Activated CD8-positive, alpha-beta memory T cell treated with anti-CD3 and anti-CD28 coated beads, Interleukin-2, amount 50 U/mL, for 24 hours (primary cell): ENCODE data around the gene FTSJ3.
"Not testable (repeated sequence)": the region's sequence is repeated elsewhere in the genome, so short reads cannot be mapped to it uniquely, and the experiment has no call there.

ENCODE experiments used
- DNase-seq: peaks from one replicate; pipeline ENCODE4 v3.0.0-alpha.2; 2020; ENCODE audit errors: extremely low read depth

FTSJ3 gene

DNA sequence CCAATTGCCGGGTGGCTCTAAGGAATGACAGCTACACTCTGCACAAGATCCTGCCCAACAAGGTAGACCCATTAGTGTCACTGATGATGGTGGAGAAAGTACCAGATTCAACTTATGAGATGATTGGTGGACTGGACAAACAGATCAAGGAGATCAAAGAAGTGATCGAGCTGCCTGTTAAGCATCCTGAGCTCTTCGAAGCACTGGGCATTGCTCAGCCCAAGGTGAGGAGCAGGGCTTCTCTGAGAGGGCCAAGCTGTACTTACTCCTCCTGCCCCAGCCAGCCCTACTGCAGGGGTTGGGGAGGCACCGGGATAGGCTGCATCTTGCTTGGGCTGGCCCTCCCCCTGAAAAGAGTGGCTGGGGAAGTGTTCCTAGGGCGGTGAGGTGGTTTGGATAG, 2.8 kb upstream of the FTSJ3 start:
- no peak for DNase-seq

GRCh38 chr17:63828936-63829335, 1.5 kb upstream of the FTSJ3 start:
- no peak for DNase-seq

GRCh38 chr17:63827801-63828221, 348 bp upstream of the FTSJ3 start:
- no peak for DNase-seq

DNA sequence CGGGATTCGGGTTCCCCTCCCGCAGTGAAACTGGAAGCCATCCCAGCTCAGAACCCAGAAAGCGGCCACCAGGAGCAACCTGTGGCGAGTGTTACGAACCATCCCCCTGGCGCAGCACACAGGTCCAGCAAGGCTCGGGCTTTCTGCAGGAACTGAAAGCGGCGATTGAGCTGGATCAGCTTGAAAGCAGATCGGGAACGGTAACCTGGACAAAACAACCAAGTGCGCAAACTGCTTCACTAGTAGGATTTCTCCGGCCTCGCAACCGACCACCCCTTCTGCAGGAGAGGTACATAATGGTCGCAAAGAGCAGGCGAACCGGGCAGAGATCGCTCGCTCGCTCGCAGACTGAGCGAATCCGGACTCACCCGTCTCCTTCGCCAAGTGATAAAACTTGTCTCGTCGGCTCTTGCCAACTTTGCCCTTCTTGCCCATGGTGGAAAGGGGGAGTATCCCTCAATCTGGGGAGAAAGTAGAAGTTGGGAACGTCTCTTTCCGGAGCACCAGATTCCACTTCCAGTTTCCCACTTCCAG, 928 bp downstream of the FTSJ3 start:
- DNase-seq = no peak

DNA sequence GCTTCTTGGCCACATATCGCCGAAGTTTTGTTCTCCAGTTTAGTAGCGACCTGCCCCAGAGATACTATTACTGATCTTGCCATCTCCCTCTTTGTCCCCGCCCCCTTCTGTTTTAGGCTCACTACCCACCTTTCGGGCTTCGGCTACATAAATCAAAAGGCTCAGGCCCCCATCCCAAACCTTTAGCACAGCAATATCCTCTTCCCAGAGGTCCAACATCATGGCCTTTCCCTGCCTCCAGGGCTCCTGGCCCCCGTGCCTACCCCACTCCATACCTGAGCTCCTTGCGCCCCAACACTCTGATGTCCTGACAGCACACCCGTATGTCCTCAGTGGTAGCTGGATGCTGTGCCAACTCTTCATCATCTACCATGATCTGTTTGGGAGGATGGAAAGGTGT, 3.1 kb downstream of the FTSJ3 start:
- no peak for DNase-seq

GRCh38 chr17:63823659-63824331, 3.7 kb downstream of the FTSJ3 start:
- no peak for DNase-seq

DNA sequence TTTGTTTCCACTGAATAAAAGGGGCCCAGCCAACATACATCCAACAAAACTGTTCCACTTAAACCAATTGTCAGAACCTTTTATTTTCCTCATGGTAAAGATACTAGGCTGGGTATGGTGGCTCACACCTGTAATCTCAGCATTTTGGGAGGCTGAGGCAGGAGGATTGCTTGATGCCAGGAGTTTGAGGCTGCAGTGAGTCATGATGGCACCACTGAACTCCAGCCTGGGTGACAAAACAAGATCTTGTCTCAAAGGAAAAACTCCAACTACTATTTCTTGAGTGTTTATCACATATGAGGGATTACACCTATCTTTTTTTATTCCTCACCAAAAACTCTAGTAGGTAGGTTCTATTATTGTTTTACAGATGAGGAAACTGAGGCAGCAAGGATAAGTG, 4.9 kb downstream of the FTSJ3 start:
- no peak for DNase-seq

GRCh38 chr17:63821804-63822203, 5.7 kb downstream of the FTSJ3 start:
- no peak for DNase-seq

- no peak for DNase-seq
Measured at GRCh38 chr17:63820963-63821561, 6.4 kb downstream of the FTSJ3 start.

DNA sequence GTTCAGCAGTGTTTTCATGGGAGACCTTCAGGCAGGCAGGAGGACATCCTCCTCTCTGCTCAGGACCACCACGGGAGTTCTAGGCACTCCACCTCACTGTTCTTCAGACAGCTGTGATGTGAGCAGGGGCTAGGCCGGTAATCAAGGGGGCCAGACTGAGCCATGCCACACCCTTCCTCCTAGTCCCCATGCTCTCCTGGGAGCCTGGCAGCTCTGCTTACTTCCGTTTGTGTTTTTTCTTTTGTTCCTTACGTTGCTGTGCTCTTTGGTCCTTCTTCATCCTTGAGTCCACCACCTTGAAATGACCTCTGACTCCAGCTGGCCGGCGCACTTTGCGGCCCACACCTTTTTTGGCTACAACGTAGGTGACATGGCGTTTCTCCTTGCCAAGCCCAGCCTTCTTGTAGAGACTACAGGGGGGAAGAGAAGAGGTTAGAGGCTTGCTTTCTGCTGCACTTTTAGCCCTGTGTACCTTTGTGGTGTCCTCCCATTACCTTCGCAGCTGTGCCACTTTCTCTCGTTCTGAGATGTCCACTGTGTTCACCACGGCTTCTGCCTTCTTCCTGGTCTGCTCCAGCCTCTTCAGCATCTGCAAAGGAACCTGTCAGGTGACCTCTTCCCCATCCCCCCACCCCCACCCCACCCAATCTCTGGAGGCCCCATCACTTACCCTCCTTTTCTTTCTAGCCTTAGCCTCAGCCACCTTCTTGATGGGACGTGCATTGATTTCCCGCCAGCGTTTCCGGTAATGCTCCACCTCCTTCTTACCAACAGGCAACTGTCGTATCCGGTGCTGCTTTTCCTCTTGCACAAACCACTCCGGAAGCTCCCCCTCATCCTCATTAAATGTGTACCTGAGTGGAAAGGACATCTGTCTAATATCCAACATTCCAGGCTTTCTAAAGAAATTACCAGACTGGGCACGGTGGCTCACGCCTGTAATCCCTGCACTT, 7.6 kb downstream of the FTSJ3 start:
- no peak for DNase-seq

- no peak for DNase-seq
Measured at GRCh38 chr17:63819131-63819530, 8.3 kb downstream of the FTSJ3 start.

DNA sequence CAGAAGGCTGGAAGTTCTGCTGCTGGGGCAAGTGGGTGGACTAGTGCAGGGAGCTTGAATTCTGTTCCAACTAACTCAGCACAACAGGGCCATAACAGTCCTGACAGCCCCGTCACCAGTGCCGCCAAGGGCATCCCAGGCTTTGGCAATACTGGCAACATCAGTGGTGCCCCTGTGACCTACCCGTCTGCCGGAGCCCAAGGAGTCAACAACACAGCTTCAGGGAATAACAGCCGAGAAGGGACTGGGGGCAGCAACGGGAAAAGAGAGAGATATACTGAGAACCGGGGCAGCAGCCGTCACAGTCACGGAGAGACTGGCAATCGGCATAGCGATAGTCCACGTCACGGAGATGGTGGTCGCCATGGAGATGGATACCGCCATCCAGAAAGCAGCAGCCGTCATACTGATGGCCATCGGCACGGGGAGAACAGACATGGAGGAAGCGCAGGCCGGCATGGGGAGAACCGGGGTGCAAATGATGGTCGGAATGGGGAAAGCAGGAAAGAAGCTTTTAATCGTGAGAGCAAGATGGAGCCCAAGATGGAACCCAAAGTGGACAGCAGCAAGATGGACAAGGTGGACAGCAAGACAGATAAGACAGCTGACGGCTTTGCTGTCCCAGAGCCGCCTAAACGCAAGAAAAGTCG, 9.6 kb downstream of the FTSJ3 start:
- DNase-seq = no peak

DNA sequence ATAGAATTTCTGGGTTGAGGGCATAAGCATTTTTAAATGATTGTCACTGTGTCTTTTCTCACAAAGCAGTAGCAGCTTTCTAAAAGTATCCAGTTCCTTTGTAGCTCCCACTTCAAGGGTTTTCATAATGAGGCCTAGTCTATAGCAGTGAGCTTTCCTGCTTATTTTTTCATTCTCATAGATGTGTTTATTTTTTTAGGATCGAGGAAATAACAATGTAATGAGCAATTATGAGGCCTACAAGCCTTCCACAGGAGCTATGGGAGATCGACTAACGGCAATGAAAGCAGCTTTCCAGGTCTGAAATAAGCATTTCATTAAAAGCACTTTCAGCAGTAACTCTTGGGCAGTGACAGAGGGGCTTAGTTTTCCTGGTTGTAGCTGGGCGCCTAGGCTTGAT, 10.8 kb downstream of the FTSJ3 start:
- DNase-seq = no peak

DNA sequence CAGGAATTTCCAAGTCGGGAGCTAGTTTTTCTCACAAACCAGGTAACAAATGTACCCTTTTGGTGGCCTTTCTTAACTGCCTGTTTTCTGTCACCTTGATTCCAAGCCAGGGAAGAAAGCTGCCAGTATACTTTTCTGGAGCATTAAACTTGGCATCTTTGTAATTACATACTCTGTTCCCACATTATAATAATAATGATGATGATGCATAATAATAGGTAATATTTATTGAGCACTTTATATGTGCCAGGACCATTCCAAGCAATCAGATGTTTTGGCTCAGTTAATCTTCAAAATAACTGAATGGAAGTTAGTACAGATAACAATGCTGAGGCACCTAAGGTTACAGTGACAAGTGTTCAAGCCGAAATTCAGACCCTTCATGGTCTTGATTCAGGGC, 11.3 kb downstream of the FTSJ3 start:
- no peak for DNase-seq

- no peak for DNase-seq
Measured at GRCh38 chr17:63809970-63810369, 17.5 kb downstream of the FTSJ3 start.

DNA sequence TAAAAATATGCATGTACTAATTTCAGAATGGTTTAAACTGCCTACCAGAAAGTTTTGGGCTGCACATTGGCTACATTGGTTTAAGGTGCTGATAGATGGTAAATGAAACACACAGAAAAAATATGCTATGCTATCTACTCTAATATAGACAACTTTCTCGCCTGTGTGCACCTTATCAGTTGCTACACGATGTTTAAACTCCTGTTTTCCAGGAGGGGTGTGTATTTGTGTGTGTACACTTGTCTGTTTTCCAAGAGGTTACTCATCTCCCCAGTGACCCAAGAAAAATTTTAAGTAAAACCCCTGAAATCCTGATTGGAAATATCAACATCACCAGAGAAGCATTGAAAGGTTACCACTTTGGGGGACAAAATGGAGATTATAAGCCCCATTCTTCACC, 21.9 kb downstream of the FTSJ3 start:
- DNase-seq = no peak

- DNase-seq = no peak
Measured at GRCh38 chr17:63804328-63804727, 23.1 kb downstream of the FTSJ3 start.

DNA sequence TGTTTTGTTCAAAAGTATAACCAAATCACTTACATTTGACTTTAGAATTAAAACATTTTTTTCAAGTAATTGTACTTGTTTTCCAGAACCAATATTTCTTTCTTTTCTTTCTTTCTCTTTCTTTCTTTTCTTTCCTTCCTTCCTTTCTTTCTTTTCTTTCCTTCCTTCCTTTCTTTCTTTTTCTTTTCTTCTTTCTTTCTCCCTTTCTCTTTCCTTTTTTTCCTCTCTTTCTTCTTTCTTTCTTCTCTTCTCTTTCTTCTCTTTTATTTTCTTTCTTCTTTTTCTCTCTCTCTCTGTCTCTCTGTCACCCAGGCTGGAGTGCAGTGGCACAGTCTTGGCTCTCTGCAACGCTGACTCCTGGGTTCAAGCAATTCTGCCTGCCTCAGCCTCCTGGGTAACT, 26.7 kb downstream of the FTSJ3 start:
- no peak for DNase-seq

DNA sequence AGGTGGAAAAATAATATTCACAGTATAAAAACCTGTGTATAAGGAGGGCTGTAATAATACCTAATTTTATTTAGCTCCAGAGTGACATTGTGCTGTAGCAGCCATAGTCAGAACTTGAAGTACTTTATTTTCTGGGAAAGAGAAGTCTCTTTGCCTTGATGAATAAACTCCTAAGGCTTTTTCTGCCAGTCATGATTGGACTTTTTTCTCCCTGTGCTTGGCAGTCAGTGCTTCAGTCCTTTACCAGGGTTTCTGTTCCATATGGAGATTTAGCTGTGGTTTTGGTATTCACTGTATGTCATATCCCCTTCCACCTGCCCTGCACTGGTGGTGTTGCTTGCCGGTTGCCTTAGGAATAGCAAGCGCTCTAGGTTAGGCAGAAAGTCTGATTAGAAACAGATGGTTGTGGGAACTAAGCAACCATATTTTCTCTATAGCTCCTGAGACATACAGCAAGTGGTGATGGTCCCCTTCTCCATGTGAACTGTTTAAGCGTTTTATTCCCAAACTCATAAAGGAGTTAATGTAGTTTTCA, 28.8 kb downstream of the FTSJ3 start:
- no peak for DNase-seq

- DNase-seq = not testable (repeated sequence)
Measured at GRCh38 chr17:63796375-63796774, 31.1 kb downstream of the FTSJ3 start.

DNA sequence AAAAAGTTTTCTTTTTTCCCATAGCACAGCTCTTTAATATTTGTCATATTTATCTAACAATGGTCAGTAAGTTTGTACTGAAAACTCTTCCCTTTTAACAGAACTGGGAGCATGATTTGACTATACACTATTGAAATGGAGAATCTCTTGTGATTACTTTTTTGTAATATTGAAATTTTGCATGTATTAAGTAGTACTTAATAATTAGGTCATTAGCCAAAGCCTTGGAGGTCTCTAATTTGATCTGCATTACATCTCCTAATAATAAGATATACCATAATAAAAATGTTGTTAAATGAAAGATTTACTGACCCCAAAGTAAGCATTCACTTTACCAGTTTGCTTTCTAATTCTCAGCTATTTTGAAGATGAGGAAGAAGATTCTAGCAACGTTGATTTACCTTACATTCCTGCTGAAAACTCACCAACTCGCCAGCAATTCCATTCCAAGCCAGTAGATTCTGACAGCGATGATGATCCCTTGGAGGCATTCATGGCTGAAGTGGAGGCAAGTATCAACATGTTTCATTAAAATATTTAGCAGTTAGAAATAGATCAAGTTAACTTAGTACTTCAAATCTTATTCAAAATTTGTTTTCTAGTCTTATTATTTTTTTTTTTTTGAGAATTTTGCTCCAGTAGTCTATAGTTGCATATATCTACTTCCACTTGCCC, 35.3 kb downstream of the FTSJ3 start:
- DNase-seq = no peak
